Measurements from ENCODE around the gene CNOT3. TPM values are rescaled to one million over a fixed set of nuclear protein-coding genes. Genes with fewer than 3 reads are reported as not detected.
A peak's percentile ranks its signal among the peaks of the same experiment; 100 is the strongest.

CNOT3 gene
- total and polyA plus RNA-seq, 4 experiments from 2014 or later: 3.3 to 82.3 (median 50.5) TPM

GRCh38 chr19:54141356-54141755 lies 3.8 kb downstream of the CNOT3 start:
- H3K27ac ChIP-seq (ENCODE audit: low read depth, low read length): peak overlapping the region; percentile 5
- POLR2A ChIA-PET (ENCODE audit: partially characterized antibody): interaction anchor here (1.3 kb wide), 1 partner anchor 60 kb away, joined by 3 read pairs; no protein-coding TSS in a partner anchor
- intact Hi-C loops (cut with micrococcal nuclease): no loop called here
- H3K4me3 ChIP-seq (ENCODE audit: low read length in 2 of 2): no peak overlapping the region
- CTCF ChIA-PET (ENCODE audit: partially characterized antibody): no interaction called here
- Mint-ChIP-seq H3K4me1 (peaks cover 24 to 45% (median 35%) of the 10 kb centered on the region in 4 donors), H3K9me3 (no peaks in the 10 kb centered on the region), H3K27ac (peak overlapping the region in 4 of 7 donors; percentile 7 to 79 (median 37)), H3K4me3 (peak overlapping the region in 1 of 8 donors; percentile 21), H3K36me3 (peaks cover 32 to 58% of the 10 kb centered on the region in 2 donors), H3K27me3 (no peaks in the 10 kb centered on the region)
- H3K27me3 ChIP-seq (ENCODE audit: insufficient read depth, low read length): no peaks in the 10 kb centered on the region
- no peak for DNase-seq
- peaks cover 61% of the 10 kb centered on the region for H3K36me3 ChIP-seq (ENCODE audit: insufficient read depth, low read length)
- peaks cover 41% of the 10 kb centered on the region for H3K4me1 ChIP-seq (ENCODE audit: insufficient read depth, low read length)
- no peaks in the 10 kb centered on the region for H3K9me3 ChIP-seq (ENCODE audit: control insufficient read depth in 1 of 2, low read length in 2 of 2)

GRCh38 chr19:54142166-54142780 lies 4.7 kb downstream of the CNOT3 start:
- ChIA-PET CTCF (ENCODE audit: partially characterized antibody) (interaction anchor here (1.8 kb wide), 1 partner anchor 124 kb away, joined by 4 read pairs; no protein-coding TSS in a partner anchor), POLR2A (ENCODE audit: partially characterized antibody) (interaction anchor here (0.6 to 1.3 kb wide), 3 partner anchors 16 to 59 kb away, joined by 3 to 5 read pairs (median 3); partner anchors contain the start of gene MBOAT7)
- H3K4me1 Mint-ChIP-seq: peaks cover 21 to 39% (median 28%) of the 10 kb centered on the region in 4 donors
- intact Hi-C loops (cut with micrococcal nuclease): no loop called here
- Histone ChIP-seq H3K4me3 (ENCODE audit: low read length in 2 of 2) (no peak overlapping the region), H3K9me3 (ENCODE audit: control insufficient read depth in 1 of 2, low read length in 2 of 2) (no peaks in the 10 kb centered on the region), H3K27ac (ENCODE audit: low read depth, low read length) (no peak overlapping the region), H3K4me1 (ENCODE audit: insufficient read depth, low read length) (peaks cover 37% of the 10 kb centered on the region), H3K36me3 (ENCODE audit: insufficient read depth, low read length) (peaks cover 70% of the 10 kb centered on the region), H3K27me3 (ENCODE audit: insufficient read depth, low read length) (no peaks in the 10 kb centered on the region)
- peak overlapping the region in 6 of 7 donors; percentile 29 to 88 (median 48) for H3K27ac Mint-ChIP-seq
- DNase-seq: peak in 1 of 5 donors; percentile 1
- no peaks in the 10 kb centered on the region for H3K27me3 Mint-ChIP-seq
- H3K4me3 Mint-ChIP-seq: no peak overlapping the region
- H3K36me3 Mint-ChIP-seq: peaks cover 39 to 67% of the 10 kb centered on the region in 2 donors
- H3K9me3 Mint-ChIP-seq: no peaks in the 10 kb centered on the region

- H3K9me3 ChIP-seq (ENCODE audit: control insufficient read depth in 1 of 2, low read length in 2 of 2): no peaks in the 10 kb centered on the region
- no peak overlapping the region for H3K4me3 ChIP-seq (ENCODE audit: low read length in 2 of 2)
- Mint-ChIP-seq H3K9me3 (no peaks in the 10 kb centered on the region), H3K36me3 (peaks cover 50 to 80% of the 10 kb centered on the region in 2 donors), H3K27me3 (no peaks in the 10 kb centered on the region), H3K4me3 (no peak overlapping the region), H3K4me1 (peaks cover 4 to 21% (median 11%) of the 10 kb centered on the region in 4 donors), H3K27ac (peak overlapping the region in 1 of 7 donors; percentile 10)
- intact Hi-C loops (cut with micrococcal nuclease): no loop called here
- CTCF ChIA-PET (ENCODE audit: partially characterized antibody): no interaction called here
- no peak overlapping the region for H3K27ac ChIP-seq (ENCODE audit: low read depth, low read length)
- peaks cover 92% of the 10 kb centered on the region for H3K36me3 ChIP-seq (ENCODE audit: insufficient read depth, low read length)
- H3K27me3 ChIP-seq (ENCODE audit: insufficient read depth, low read length): no peaks in the 10 kb centered on the region
- no peak for DNase-seq
- peaks cover 13% of the 10 kb centered on the region for H3K4me1 ChIP-seq (ENCODE audit: insufficient read depth, low read length)
- POLR2A ChIA-PET (ENCODE audit: partially characterized antibody): interaction anchor here (2.7 kb wide), 1 partner anchor 13 kb away, joined by 15 read pairs; the partner anchor contains the start of gene LENG1
Measured at GRCh38 chr19:54145541-54146158, 8.1 kb downstream of the CNOT3 start.

- H3K4me1 Mint-ChIP-seq: peaks cover 0 to 5% (median 4%) of the 10 kb centered on the region in 4 donors
- Histone ChIP-seq H3K27me3 (ENCODE audit: insufficient read depth, low read length) (no peaks in the 10 kb centered on the region), H3K4me3 (ENCODE audit: low read length in 2 of 2) (no peak overlapping the region), H3K4me1 (ENCODE audit: insufficient read depth, low read length) (peaks cover 2% of the 10 kb centered on the region), H3K36me3 (ENCODE audit: insufficient read depth, low read length) (peaks cover 85% of the 10 kb centered on the region), H3K9me3 (ENCODE audit: control insufficient read depth in 1 of 2, low read length in 2 of 2) (no peaks in the 10 kb centered on the region), H3K27ac (ENCODE audit: low read depth, low read length) (no peak overlapping the region)
- H3K27me3 Mint-ChIP-seq: no peaks in the 10 kb centered on the region
- no peak overlapping the region for H3K4me3 Mint-ChIP-seq
- no peaks in the 10 kb centered on the region for H3K9me3 Mint-ChIP-seq
- POLR2A ChIA-PET (ENCODE audit: partially characterized antibody): interaction anchor here (1.4 to 5.5 kb wide), 3 partner anchors 9 to 12 kb away, joined by 8 to 46 read pairs (median 28); partner anchors contain the start of genes CNOT3 and LENG1
- intact Hi-C loops (cut with micrococcal nuclease): no loop called here
- H3K27ac Mint-ChIP-seq: peak overlapping the region in 1 of 7 donors; percentile 68
- peaks cover 47 to 86% of the 10 kb centered on the region in 2 donors for H3K36me3 Mint-ChIP-seq
- DNase-seq: no peak
- CTCF ChIA-PET (ENCODE audit: partially characterized antibody): interaction anchor here (1.0 kb wide), 1 partner anchor 21 kb away, joined by 3 read pairs; no protein-coding TSS in a partner anchor
Measured at GRCh38 chr19:54147676-54148075, 10.1 kb downstream of the CNOT3 start.

- peaks cover 83% of the 10 kb centered on the region for H3K36me3 ChIP-seq (ENCODE audit: insufficient read depth, low read length)
- H3K36me3 Mint-ChIP-seq: peaks cover 42 to 83% of the 10 kb centered on the region in 2 donors
- H3K9me3 Mint-ChIP-seq: no peaks in the 10 kb centered on the region
- no peaks in the 10 kb centered on the region for H3K27me3 ChIP-seq (ENCODE audit: insufficient read depth, low read length)
- no peak overlapping the region for H3K27ac Mint-ChIP-seq
- no peak for DNase-seq
- H3K4me1 Mint-ChIP-seq: peaks cover 0 to 6% (median 4%) of the 10 kb centered on the region in 4 donors
- H3K4me3 ChIP-seq (ENCODE audit: low read length in 2 of 2): no peak overlapping the region
- no peaks in the 10 kb centered on the region for H3K4me1 ChIP-seq (ENCODE audit: insufficient read depth, low read length)
- H3K27me3 Mint-ChIP-seq: no peaks in the 10 kb centered on the region
- H3K4me3 Mint-ChIP-seq: no peak overlapping the region
- POLR2A ChIA-PET (ENCODE audit: partially characterized antibody): interaction anchor here (1.4 to 5.5 kb wide), 3 partner anchors 8 to 11 kb away, joined by 8 to 46 read pairs (median 28); partner anchors contain the start of genes CNOT3 and LENG1
- no peaks in the 10 kb centered on the region for H3K9me3 ChIP-seq (ENCODE audit: control insufficient read depth in 1 of 2, low read length in 2 of 2)
- intact Hi-C loops (cut with micrococcal nuclease): no loop called here
- no peak overlapping the region for H3K27ac ChIP-seq (ENCODE audit: low read depth, low read length)
- CTCF ChIA-PET (ENCODE audit: partially characterized antibody): interaction anchor here (1.0 kb wide), 1 partner anchor 20 kb away, joined by 3 read pairs; no protein-coding TSS in a partner anchor
Measured at GRCh38 chr19:54148158-54148557, 10.6 kb downstream of the CNOT3 start.

GRCh38 chr19:54149021-54149812 lies 11.7 kb downstream of the CNOT3 start:
- Mint-ChIP-seq H3K4me3 (peak overlapping the region in 1 of 8 donors; percentile 9), H3K27ac (peak overlapping the region in 1 of 7 donors; percentile 88), H3K27me3 (no peaks in the 10 kb centered on the region), H3K36me3 (peaks cover 35 to 83% of the 10 kb centered on the region in 2 donors), H3K9me3 (no peaks in the 10 kb centered on the region), H3K4me1 (peaks cover 5 to 17% (median 11%) of the 10 kb centered on the region in 4 donors)
- Histone ChIP-seq H3K27ac (ENCODE audit: low read depth, low read length) (no peak overlapping the region), H3K36me3 (ENCODE audit: insufficient read depth, low read length) (peaks cover 83% of the 10 kb centered on the region), H3K4me1 (ENCODE audit: insufficient read depth, low read length) (peaks cover 10% of the 10 kb centered on the region), H3K27me3 (ENCODE audit: insufficient read depth, low read length) (no peaks in the 10 kb centered on the region), H3K4me3 (ENCODE audit: low read length in 2 of 2) (no peak overlapping the region), H3K9me3 (ENCODE audit: control insufficient read depth in 1 of 2, low read length in 2 of 2) (no peaks in the 10 kb centered on the region)
- POLR2A ChIA-PET (ENCODE audit: partially characterized antibody): interaction anchor here (2.2 to 5.5 kb wide), 3 partner anchors 10 to 34 kb away, joined by 7 to 46 read pairs (median 28); partner anchors contain the start of genes CNOT3, LENG1, PRPF31 and TFPT
- CTCF ChIA-PET (ENCODE audit: partially characterized antibody): interaction anchor here (1.5 kb wide), 1 partner anchor 12 kb away, joined by 4 read pairs; no protein-coding TSS in a partner anchor
- no peak for DNase-seq
- intact Hi-C loops (cut with micrococcal nuclease): no loop called here
